Keratinocyte (primary cell): ENCODE measurements around the gene SEC61B. TPM values are rescaled to one million over a fixed set of nuclear protein-coding genes. Genes with fewer than 3 reads are reported as not detected.

ENCODE experiments used
- DNase-seq: peaks from one replicate; pipeline ENCODE4 v3.0.0-alpha.2; 2011; ENCODE audit warnings: low read depth, missing footprints, low spot score
- FAIRE-seq: peaks from 2 replicates; lab custom pipeline; 2011; peaks lifted over from hg19 to GRCh38; lab: Jason Lieb, UNC
- H2AFZ ChIP-seq: 2 replicates; pipeline ENCODE4 v1.6.0; 2012; ENCODE audit warnings: low read length, control low read depth, inconsistent platforms; ENCODE audit not compliant: control insufficient read depth
- H3K27ac ChIP-seq: 2 replicates; pipeline ENCODE4 v1.5.1; 2011; ENCODE audit warnings: low read length; ENCODE audit not compliant: control insufficient read depth, insufficient read depth
- H3K27me3 ChIP-seq: 3 replicates; pipeline ENCODE4 v1.6.0; 2011; ENCODE audit warnings: low read length; ENCODE audit not compliant: control insufficient read depth, insufficient read depth; ENCODE audit errors: extremely low read depth
- H3K36me3 ChIP-seq, 2 experiments: 2 replicates in 1 of 2; 3 replicates in 1 of 2; pipeline ENCODE4 v1.5.1; 2011; ENCODE audit warnings: low read length in 2 of 2, mild to moderate bottlenecking in 1 of 2; ENCODE audit not compliant: control insufficient read depth in 2 of 2, insufficient read depth in 2 of 2; ENCODE audit errors: extremely low read depth in 1 of 2
- H3K4me1 ChIP-seq: 3 replicates; pipeline ENCODE4 v1.5.1; 2011; ENCODE audit warnings: low read length; ENCODE audit not compliant: control insufficient read depth, insufficient read depth; ENCODE audit errors: extremely low read depth
- H3K4me2 ChIP-seq: 3 replicates; pipeline ENCODE4 v1.6.0; 2011; ENCODE audit warnings: low read depth, low read length; ENCODE audit not compliant: control insufficient read depth, insufficient read depth; ENCODE audit errors: extremely low read depth
- H3K4me3 ChIP-seq, 3 experiments: fragments of 200-600 bp in 1 of 3; sonication (generic) in 1 of 3; 2 replicates in 2 of 3; 3 replicates in 1 of 3; pipeline ENCODE4 v1.5.1; 2011 to 2016; ENCODE audit warnings: low read length in 3 of 3, mild to moderate bottlenecking in 3 of 3, control low read depth in 2 of 3, inconsistent platforms in 1 of 3, low read depth in 1 of 3, mixed read lengths in 1 of 3, mixed run types in 1 of 3, moderate library complexity in 1 of 3; ENCODE audit not compliant: control insufficient read depth in 2 of 3, insufficient read depth in 2 of 3; ENCODE audit errors: extremely low read depth in 1 of 3
- H3K79me2 ChIP-seq: 2 replicates; pipeline ENCODE4 v1.6.0; 2012; ENCODE audit warnings: low read length; ENCODE audit not compliant: control insufficient read depth, insufficient read depth
- H3K9ac ChIP-seq: 3 replicates; pipeline ENCODE4 v1.6.0; 2011; ENCODE audit warnings: low read length; ENCODE audit not compliant: control insufficient read depth, insufficient read depth; ENCODE audit errors: extremely low read depth
- H3K9me1 ChIP-seq: 3 replicates; pipeline ENCODE4 v1.6.0; 2011; ENCODE audit warnings: low read length; ENCODE audit not compliant: control insufficient read depth, insufficient read depth; ENCODE audit errors: extremely low read depth
- H3K9me3 ChIP-seq: 2 replicates; pipeline ENCODE4 v1.5.1; 2012; ENCODE audit warnings: low read depth, low read length; ENCODE audit not compliant: control insufficient read depth
- H4K20me1 ChIP-seq: 3 replicates; pipeline ENCODE4 v1.6.0; 2011; ENCODE audit warnings: low read length; ENCODE audit not compliant: control insufficient read depth, insufficient read depth; ENCODE audit errors: extremely low read depth
- CTCF ChIP-seq, 3 experiments: IDR thresholded peaks in 1 of 3; conservative IDR thresholded peaks in 1 of 3; optimal IDR thresholded peaks in 1 of 3; 2 replicates in 2 of 3; 3 replicates in 1 of 3; pipeline versions ENCODE3 to v1.5.1; 2011; ENCODE audit warnings: low read length in 3 of 3, mild to moderate bottlenecking in 3 of 3, moderate library complexity in 2 of 3, control low read depth in 1 of 3, inconsistent platforms in 1 of 3; ENCODE audit not compliant: insufficient read depth in 2 of 3; ENCODE audit errors: extremely low read depth in 1 of 3
- EZH2 ChIP-seq: IDR thresholded peaks from one replicate; pipeline ENCODE4 v1.6.1; 2012; ENCODE audit warnings: inconsistent platforms, mild to moderate bottlenecking, low read length, moderate library complexity
- dilution Hi-C: fragments of 300-500 bp; cut with MboI; formaldehyde crosslinking; loops from one replicate; pipeline ENCODE4 v1.7.0; 2020; ENCODE audit warnings: low sequenced_read_pairs; ENCODE audit not compliant: extremely low pct_ligation_motif_present
- polyA plus RNA-seq, 5 experiments: library from polyadenylated mRNA; depleted of rRNA in 3 of 5; stranded (reverse) in 3 of 5; stranded (forward) in 1 of 5; unstranded in 1 of 5; fragments of >200 nt; gene quantifications; 1 replicate in 1 of 5; 2 replicates in 3 of 5; 3 replicates in 1 of 5; pipeline versions ENCODE4 v1.2.1 to v1.2.3, GENCODE V29; 2011 to 2012; ENCODE audit warnings: missing spikeins in 2 of 5, low read depth in 1 of 5, low replicate concordance in 1 of 5

SEC61B gene
- polyA plus RNA-seq, 1 donor (not counting 4 experiments of a cell fraction or from before 2014, with no cell fraction given), result 207 TPM

GRCh38 chr9:99244344-99245260, 22.5 kb downstream of the SEC61B start:
- no peak overlapping the region for H3K4me2 ChIP-seq
- no peaks in the 10 kb centered on the region for H3K9me3 ChIP-seq
- peaks cover 2% of the 10 kb centered on the region for H3K9me1 ChIP-seq
- H2AFZ ChIP-seq, result no peak overlapping the region
- no peak overlapping the region for H3K4me3 ChIP-seq
- no peak for FAIRE-seq
- H3K27ac ChIP-seq, result no peak overlapping the region
- H3K27me3 ChIP-seq, result no peaks in the 10 kb centered on the region
- H3K79me2 ChIP-seq, result no peaks in the 10 kb centered on the region
- dilution Hi-C loops, result no loop called here
- peaks cover 0 to 1% of the 10 kb centered on the region in 2 experiments for H3K36me3 ChIP-seq
- no peak for DNase-seq
- no peaks in the 10 kb centered on the region for H4K20me1 ChIP-seq
- no peaks in the 10 kb centered on the region for H3K4me1 ChIP-seq
- TF ChIP-seq CTCF (optimal IDR thresholded peaks at IDR 0.05 in 1 of 3, IDR thresholded peaks at IDR 0.05 in 1 of 3, conservative IDR thresholded peaks at IDR 0.05 in 1 of 3; ENCODE audit: extremely low read depth in 1 of 3, insufficient read depth in 2 of 3, low read length in 3 of 3) (no peak), EZH2 (no peak)
- H3K9ac ChIP-seq, result no peak overlapping the region

- dilution Hi-C loops, result no loop called here
- H3K4me3 ChIP-seq, result no peak overlapping the region
- TF ChIP-seq EZH2, result no peak
- TF ChIP-seq CTCF (optimal IDR thresholded peaks at IDR 0.05 in 1 of 3, IDR thresholded peaks at IDR 0.05 in 1 of 3, conservative IDR thresholded peaks at IDR 0.05 in 1 of 3; ENCODE audit: extremely low read depth in 1 of 3, insufficient read depth in 2 of 3, low read length in 3 of 3), result no peak
- DNase-seq, result no peak
- no peaks in the 10 kb centered on the region for H3K27me3 ChIP-seq
- no peak overlapping the region for H3K4me2 ChIP-seq
- no peaks in the 10 kb centered on the region for H4K20me1 ChIP-seq
- no peaks in the 10 kb centered on the region for H3K79me2 ChIP-seq
- no peak for FAIRE-seq
- H3K9me1 ChIP-seq, result no peaks in the 10 kb centered on the region
- no peak overlapping the region for H3K27ac ChIP-seq
- no peak overlapping the region for H3K9ac ChIP-seq
- H3K36me3 ChIP-seq, result no peaks in the 10 kb centered on the region
- H3K4me1 ChIP-seq, result peaks cover 7% of the 10 kb centered on the region
- H2AFZ ChIP-seq, result no peak overlapping the region
- H3K9me3 ChIP-seq, result no peaks in the 10 kb centered on the region
Observed at GRCh38 chr9:99249619-99250018, 27.5 kb downstream of the SEC61B start.
